ENCODE measurements around the gene ACHE.
"Not testable (repeated sequence)": the region's sequence is repeated elsewhere in the genome, so short reads cannot be mapped to it uniquely, and the experiment has no call there.

Gene ACHE

GRCh38 chr7:100860702-100861615 lies 34.7 kb downstream of the ACHE start:
- DNase-seq = no peak

GRCh38 chr7:100859856-100860255 lies 35.8 kb downstream of the ACHE start:
- no peak for DNase-seq

- no peak for DNase-seq
Measured at GRCh38 chr7:100856871-100857282, 38.8 kb downstream of the ACHE start.

GRCh38 chr7:100855515-100855914 lies 40.2 kb downstream of the ACHE start:
- DNase-seq = no peak

- not testable (repeated sequence) for DNase-seq
Measured at GRCh38 chr7:100854899-100855298, 40.8 kb downstream of the ACHE start.

- no peak for DNase-seq
Measured at GRCh38 chr7:100854146-100854895, 41.4 kb downstream of the ACHE start.

- DNase-seq = peak; percentile 88
Measured at GRCh38 chr7:100852048-100852872, 43.4 kb downstream of the ACHE start, which contains the start of gene SLC12A9. TSS of gene SLC12A9 (plus strand) at chr7:100852713. CDS start at chr7:100854198, 1,485 bp downstream.

GRCh38 chr7:100847360-100847759 lies 48.3 kb downstream of the ACHE start:
- DNase-seq = no peak

- DNase-seq = no peak
Measured at GRCh38 chr7:100840470-100841100, 55.1 kb downstream of the ACHE start.
